Left lung (tissue), 10 donors: ENCODE measurements around the gene ARL5A. TPM values are rescaled to one million over a fixed set of nuclear protein-coding genes. Genes with fewer than 3 reads are reported as not detected.

ENCODE experiments used
- ATAC-seq: fragments of 200-7000 bp; cut with Tn5 transposase; one replicate; pipeline ENCODE4 v1.9.1; 2020; ENCODE audit warnings: moderate library complexity
- DNase-seq, 4 donors: peaks; one replicate each; pipeline ENCODE4 v3.0.0-alpha.2; 2013 to 2020
- H3K27ac ChIP-seq, 2 donors: fragments of 200-600 bp; sonication (generic) in 1 of 2; one replicate each; pipeline versions ENCODE4 v1.5.0 to v1.8.0; 2020 to 2021
- H3K27me3 ChIP-seq, 2 donors: fragments of 200-600 bp; sonication (generic) in 1 of 2; one replicate each; pipeline versions ENCODE4 v1.5.0 to v1.8.0; 2020 to 2021
- H3K36me3 ChIP-seq, 2 donors: fragments of 200-600 bp; sonication (generic) in 1 of 2; one replicate each; pipeline versions ENCODE4 v1.5.0 to v1.8.0; 2020 to 2021
- H3K4me1 ChIP-seq, 2 donors: fragments of 200-600 bp; one replicate each; pipeline ENCODE4 v1.8.0; 2021
- H3K4me3 ChIP-seq, 2 donors: fragments of 200-600 bp; sonication (generic) in 1 of 2; one replicate each; pipeline versions ENCODE4 v1.5.0 to v1.8.0; 2020 to 2021; ENCODE audit warnings: mild to moderate bottlenecking in 1 of 2
- H3K9me3 ChIP-seq, 2 donors: fragments of 200-600 bp; sonication (generic) in 1 of 2; one replicate each; pipeline versions ENCODE4 v1.5.0 to v1.8.0; 2020 to 2021
- CTCF ChIP-seq, 2 donors: fragments of 200-600 bp; sonication (generic) in 1 of 2; IDR thresholded peaks; one replicate each; pipeline versions ENCODE4 v1.5.0 to v1.8.0; 2021; ENCODE audit warnings: antibody characterized with exemption in 2 of 2
- intact Hi-C, 2 donors: fragments of 100-400 bp; cut with DNase I; formaldehyde crosslinking; loops; one replicate each; pipeline versions ENCODE4 v1.11.2 to v1.14.2; 2022
- polyA plus RNA-seq, 6 donors: library from polyadenylated mRNA; unstranded; fragments of 120-200 nt; gene quantifications; one replicate each; pipeline ENCODE4 v1.2.1, GENCODE V29; 2013; ENCODE audit not compliant: insufficient read length in 6 of 6
- total RNA-seq, 2 donors: library from RNA; stranded (reverse); fragmentation: NEBNext Ultra II Directional; extraction: Animal tissue kit (Norgen Biotek cat#: 25700); gene quantifications; one replicate each; pipeline ENCODE4 v1.2.1, GENCODE V29; 2021
- donor health status: DM: no; HTN: yes; CAD: no.
- donor health status: DM: no; HTN: no; CAD: no.

ARL5A gene
- total and polyA plus RNA-seq, 8 donors: 41.2 to 58.0 (median 48.6) TPM

GRCh38 chr2:151765760-151766410 is 62.3 kb downstream of the ARL5A start:
- Histone ChIP-seq H3K4me3 (no peak overlapping the region), H3K36me3 (peaks cover 0 to 3% of the 10 kb centered on the region in 2 donors), H3K9me3 (no peaks in the 10 kb centered on the region), H3K27ac (no peak overlapping the region), H3K4me1 (no peaks in the 10 kb centered on the region), H3K27me3 (no peaks in the 10 kb centered on the region)
- intact Hi-C loops: no loop called here
- no peak for ATAC-seq
- DNase-seq: no peak
- TF ChIP-seq CTCF (IDR thresholded peaks at IDR 0.05): no peak

GRCh38 chr2:151762694-151763093 is 65.5 kb downstream of the ARL5A start:
- Histone ChIP-seq H3K4me1 (no peaks in the 10 kb centered on the region), H3K4me3 (no peak overlapping the region), H3K9me3 (no peaks in the 10 kb centered on the region), H3K27ac (no peak overlapping the region), H3K36me3 (peaks cover 0 to 3% of the 10 kb centered on the region in 2 donors), H3K27me3 (no peaks in the 10 kb centered on the region)
- no peak for DNase-seq
- intact Hi-C loops: no loop called here
- no peak for ATAC-seq
- no peak for TF ChIP-seq CTCF (IDR thresholded peaks at IDR 0.05)

- intact Hi-C loops: no loop called here
These were observed 66.5 kb downstream of the ARL5A start for GRCh38 chr2:151761687-151762086.

GRCh38 chr2:151761193-151761592 is 67.0 kb downstream of the ARL5A start:
- peaks cover 0 to 3% of the 10 kb centered on the region in 2 donors for H3K36me3 ChIP-seq
- no peaks in the 10 kb centered on the region for H3K4me1 ChIP-seq
- no peak for TF ChIP-seq CTCF (IDR thresholded peaks at IDR 0.05)
- intact Hi-C loops: no loop called here
- no peak for DNase-seq
- H3K27ac ChIP-seq: no peak overlapping the region
- no peaks in the 10 kb centered on the region for H3K9me3 ChIP-seq
- no peaks in the 10 kb centered on the region for H3K27me3 ChIP-seq
- no peak for ATAC-seq
- no peak overlapping the region for H3K4me3 ChIP-seq

More at GRCh38 chr2:151761687-151762086, 66.5 kb downstream of the ARL5A start:
- Histone ChIP-seq H3K36me3 (peaks cover 0 to 3% of the 10 kb centered on the region in 2 donors), H3K4me1 (no peaks in the 10 kb centered on the region), H3K27ac (no peak overlapping the region), H3K9me3 (no peaks in the 10 kb centered on the region), H3K27me3 (no peaks in the 10 kb centered on the region), H3K4me3 (no peak overlapping the region)
- no peak for TF ChIP-seq CTCF (IDR thresholded peaks at IDR 0.05)
- DNase-seq: no peak
- ATAC-seq: no peak

GRCh38 chr2:151760139-151760650 is 68.0 kb downstream of the ARL5A start:
- Histone ChIP-seq H3K4me1 (no peaks in the 10 kb centered on the region), H3K4me3 (no peak overlapping the region), H3K9me3 (no peaks in the 10 kb centered on the region), H3K27ac (no peak overlapping the region), H3K27me3 (no peaks in the 10 kb centered on the region), H3K36me3 (peaks cover 0 to 3% of the 10 kb centered on the region in 2 donors)
- intact Hi-C loops: no loop called here
- DNase-seq: no peak
- no peak for TF ChIP-seq CTCF (IDR thresholded peaks at IDR 0.05)
- no peak for ATAC-seq
